Peyer's patch (tissue), 4 donors: ENCODE measurements around the gene TNFRSF8. TPM values are rescaled to one million over a fixed set of nuclear protein-coding genes. Genes with fewer than 3 reads are reported as not detected.
"Not testable (repeated sequence)": the region's sequence is repeated elsewhere in the genome, so short reads cannot be mapped to it uniquely, and the experiment has no call there.

ENCODE experiments used
- DNase-seq, 3 donors: peaks; one replicate each; pipeline ENCODE4 v3.0.0-alpha.2; 2017 to 2019
- H3K27ac ChIP-seq, 4 donors: fragments of 200-600 bp; sonication (generic); one replicate each; pipeline ENCODE4 v1.5.1; 2016 to 2019
- H3K27me3 ChIP-seq, 2 donors: fragments of 200-600 bp; sonication (generic); one replicate each; pipeline ENCODE4 v1.5.1; 2019
- H3K36me3 ChIP-seq, 3 donors: fragments of 200-600 bp; sonication (generic); one replicate each; pipeline ENCODE4 v1.5.1; 2016 to 2019
- H3K4me1 ChIP-seq, 4 donors: fragments of 200-600 bp; sonication (generic); one replicate each; pipeline ENCODE4 v1.5.1; 2016 to 2019
- H3K4me3 ChIP-seq, 4 donors: fragments of 200-600 bp; sonication (generic); 1 replicate in 3 of 4; 2 replicates in 1 of 4; pipeline ENCODE4 v1.5.1; 2016 to 2019; ENCODE audit warnings: mild to moderate bottlenecking in 1 of 4
- H3K9me3 ChIP-seq, 4 donors: fragments of 200-600 bp; sonication (generic); one replicate each; pipeline ENCODE4 v1.5.1; 2016 to 2019; ENCODE audit warnings: mild to moderate bottlenecking in 1 of 4
- POLR2A ChIP-seq, 2 donors: fragments of 450-650 bp; IDR thresholded peaks; one replicate each; pipeline ENCODE4 v1.5.1; 2017; ENCODE audit warnings: antibody characterized with exemption in 2 of 2, mild to moderate bottlenecking in 2 of 2, moderate library complexity in 2 of 2
- total RNA-seq, 4 donors: library from RNA; depleted of rRNA; stranded (reverse); fragments of >200 nt; gene quantifications; one replicate each; pipeline ENCODE4 v1.1.0, GENCODE V29; 2016
- TF ChIP-seq, protein P1 (sequence below), 6 experiments: fragments of 450-650 bp in 4 of 6; fragments of 200-600 bp in 2 of 6; sonication (generic) in 1 of 6; IDR thresholded peaks; one replicate each; pipeline ENCODE4 v1.5.1; 2017 to 2019; ENCODE audit warnings: antibody characterized with exemption in 6 of 6, mild to moderate bottlenecking in 3 of 6, moderate library complexity in 1 of 6

TNFRSF8 gene
- total RNA-seq, 4 donors from 2014 or later, result not detected

DNA sequence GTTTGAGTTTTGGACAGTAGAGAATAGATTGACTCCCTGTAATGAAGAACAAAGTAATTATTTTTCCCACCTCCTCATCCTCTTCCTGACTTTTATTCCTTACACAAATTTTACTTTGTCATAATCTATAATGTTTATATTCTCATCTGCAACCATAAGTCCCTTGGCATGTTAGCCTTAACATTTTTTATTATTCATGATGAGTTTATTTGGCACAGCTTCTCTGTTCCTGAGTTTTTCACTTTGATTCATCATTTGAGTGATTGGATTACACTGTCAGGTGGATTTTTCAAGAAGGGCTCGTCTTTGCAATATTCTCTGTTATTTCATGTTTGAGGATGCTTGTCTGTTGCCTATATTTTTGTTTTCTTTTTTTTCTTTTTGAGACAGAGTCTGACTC, 35.7 kb downstream of the TNFRSF8 start:
- H3K4me1 ChIP-seq, result no peaks in the 10 kb centered on the region
- H3K27ac ChIP-seq, result no peak overlapping the region
- no peak overlapping the region for H3K4me3 ChIP-seq
- H3K27me3 ChIP-seq, result no peaks in the 10 kb centered on the region
- H3K9me3 ChIP-seq, result peaks cover 0 to 4% (median 0%) of the 10 kb centered on the region in 4 donors
- DNase-seq, result no peak
- H3K36me3 ChIP-seq, result no peaks in the 10 kb centered on the region
- TF ChIP-seq, protein P1, sequence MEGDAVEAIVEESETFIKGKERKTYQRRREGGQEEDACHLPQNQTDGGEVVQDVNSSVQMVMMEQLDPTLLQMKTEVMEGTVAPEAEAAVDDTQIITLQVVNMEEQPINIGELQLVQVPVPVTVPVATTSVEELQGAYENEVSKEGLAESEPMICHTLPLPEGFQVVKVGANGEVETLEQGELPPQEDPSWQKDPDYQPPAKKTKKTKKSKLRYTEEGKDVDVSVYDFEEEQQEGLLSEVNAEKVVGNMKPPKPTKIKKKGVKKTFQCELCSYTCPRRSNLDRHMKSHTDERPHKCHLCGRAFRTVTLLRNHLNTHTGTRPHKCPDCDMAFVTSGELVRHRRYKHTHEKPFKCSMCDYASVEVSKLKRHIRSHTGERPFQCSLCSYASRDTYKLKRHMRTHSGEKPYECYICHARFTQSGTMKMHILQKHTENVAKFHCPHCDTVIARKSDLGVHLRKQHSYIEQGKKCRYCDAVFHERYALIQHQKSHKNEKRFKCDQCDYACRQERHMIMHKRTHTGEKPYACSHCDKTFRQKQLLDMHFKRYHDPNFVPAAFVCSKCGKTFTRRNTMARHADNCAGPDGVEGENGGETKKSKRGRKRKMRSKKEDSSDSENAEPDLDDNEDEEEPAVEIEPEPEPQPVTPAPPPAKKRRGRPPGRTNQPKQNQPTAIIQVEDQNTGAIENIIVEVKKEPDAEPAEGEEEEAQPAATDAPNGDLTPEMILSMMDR (IDR thresholded peaks at IDR 0.05), result no peak
- no peak for TF ChIP-seq POLR2A (IDR thresholded peaks at IDR 0.05)

DNA sequence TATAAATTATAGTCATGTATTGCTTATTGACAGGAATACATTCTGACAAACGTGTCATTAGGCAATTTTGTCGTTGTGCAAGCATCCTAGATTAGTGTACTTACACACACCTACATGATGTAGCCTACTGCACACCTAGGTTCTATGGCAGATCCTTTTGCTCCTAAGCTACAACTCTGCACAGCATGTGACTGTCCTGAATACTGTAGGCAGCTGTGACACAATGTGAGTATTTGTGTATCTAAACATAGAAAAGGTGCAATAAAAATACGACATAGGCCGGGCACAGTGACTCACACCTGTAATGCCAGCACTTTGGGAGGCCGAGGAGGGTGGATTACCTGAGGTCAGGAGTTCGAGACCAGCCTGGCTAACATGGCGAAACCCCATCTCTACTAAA, 36.5 kb downstream of the TNFRSF8 start:
- TF ChIP-seq POLR2A (IDR thresholded peaks at IDR 0.05), result no peak
- TF ChIP-seq, protein P1 (IDR thresholded peaks at IDR 0.05), result no peak
- Histone ChIP-seq H3K27me3 (no peaks in the 10 kb centered on the region), H3K4me1 (no peaks in the 10 kb centered on the region), H3K4me3 (no peak overlapping the region), H3K27ac (no peak overlapping the region), H3K9me3 (peaks cover 0 to 4% (median 0%) of the 10 kb centered on the region in 4 donors), H3K36me3 (no peaks in the 10 kb centered on the region)
- no peak for DNase-seq

DNA sequence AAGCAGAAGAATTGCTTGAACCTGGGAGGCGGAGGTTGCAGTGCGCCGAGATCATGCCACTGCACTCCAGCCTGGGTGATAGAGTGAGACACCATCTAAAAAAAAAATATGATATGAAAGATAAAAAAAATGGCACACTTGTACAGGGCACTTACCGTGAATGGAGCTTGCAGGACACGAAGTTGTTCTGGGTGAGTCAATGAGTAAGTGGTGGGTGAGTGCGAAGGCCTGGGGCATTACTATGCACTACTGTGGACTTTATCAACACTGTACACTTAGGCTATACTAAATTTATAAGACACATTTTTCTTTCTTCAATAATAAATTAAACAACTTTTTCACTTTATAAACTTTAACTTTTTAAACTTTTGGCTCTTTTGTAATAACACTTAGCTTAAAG, 37.0 kb downstream of the TNFRSF8 start:
- Histone ChIP-seq H3K27ac (no peak overlapping the region), H3K36me3 (no peaks in the 10 kb centered on the region), H3K27me3 (no peaks in the 10 kb centered on the region), H3K4me1 (no peaks in the 10 kb centered on the region), H3K4me3 (no peak overlapping the region), H3K9me3 (peaks cover 0 to 4% (median 0%) of the 10 kb centered on the region in 4 donors)
- TF ChIP-seq, protein P1 (IDR thresholded peaks at IDR 0.05), result no peak
- no peak for TF ChIP-seq POLR2A (IDR thresholded peaks at IDR 0.05)
- no peak for DNase-seq

DNA sequence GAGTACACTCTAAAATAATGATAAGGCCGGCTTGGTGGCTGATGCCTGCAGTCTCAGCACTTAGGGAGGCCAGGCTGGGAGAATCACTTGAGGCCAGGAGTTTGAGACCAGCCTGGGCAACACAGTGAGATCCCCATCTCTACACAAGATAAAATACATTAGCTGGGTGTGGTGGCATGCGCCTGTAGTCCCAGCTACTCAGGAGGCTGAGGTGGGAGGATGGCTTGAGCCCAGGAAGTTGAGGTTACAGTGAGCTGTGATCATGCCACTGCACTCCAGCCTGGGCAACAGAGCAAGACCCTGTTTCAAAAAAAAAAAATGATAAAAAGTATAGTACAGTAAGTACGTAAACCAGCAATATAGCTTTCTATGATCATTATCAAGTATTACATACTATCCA, 38.0 kb downstream of the TNFRSF8 start:
- not testable (repeated sequence) for H3K4me3 ChIP-seq, H3K4me1 ChIP-seq, H3K36me3 ChIP-seq, H3K27me3 ChIP-seq, H3K9me3 ChIP-seq, H3K27ac ChIP-seq, DNase-seq

GRCh38 chr1:12102066-12102465, 39.0 kb downstream of the TNFRSF8 start:
- no peak overlapping the region for H3K27ac ChIP-seq
- H3K27me3 ChIP-seq, result no peaks in the 10 kb centered on the region
- H3K4me3 ChIP-seq, result no peak overlapping the region
- no peak for TF ChIP-seq POLR2A (IDR thresholded peaks at IDR 0.05)
- TF ChIP-seq, protein P1 (IDR thresholded peaks at IDR 0.05), result no peak
- H3K9me3 ChIP-seq, result peaks cover 0 to 4% (median 0%) of the 10 kb centered on the region in 4 donors
- no peaks in the 10 kb centered on the region for H3K4me1 ChIP-seq
- H3K36me3 ChIP-seq, result no peaks in the 10 kb centered on the region
- no peak for DNase-seq

DNA sequence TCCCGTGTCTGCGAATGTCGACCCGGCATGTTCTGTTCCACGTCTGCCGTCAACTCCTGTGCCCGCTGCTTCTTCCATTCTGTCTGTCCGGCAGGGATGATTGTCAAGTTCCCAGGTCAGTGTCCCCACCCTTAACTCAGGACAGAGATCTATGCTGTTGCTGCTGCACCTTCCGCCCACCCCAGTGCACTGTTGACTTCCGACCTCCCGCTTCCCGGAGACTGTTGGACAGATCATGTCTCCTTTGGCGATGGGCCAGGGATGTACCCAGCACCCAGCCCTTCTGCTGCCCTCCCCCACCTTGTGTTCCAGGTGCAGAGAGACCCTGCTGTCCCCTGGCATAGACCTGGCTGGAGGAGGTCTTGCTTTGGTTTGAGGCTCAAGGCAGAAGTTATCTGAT, 41.3 kb downstream of the TNFRSF8 start:
- no peak for TF ChIP-seq POLR2A (IDR thresholded peaks at IDR 0.05)
- TF ChIP-seq, protein P1 (IDR thresholded peaks at IDR 0.05), result no peak
- H3K4me3 ChIP-seq, result no peak overlapping the region
- no peak for DNase-seq
- H3K9me3 ChIP-seq, result no peaks in the 10 kb centered on the region
- H3K27ac ChIP-seq, result no peak overlapping the region
- no peaks in the 10 kb centered on the region for H3K4me1 ChIP-seq
- H3K27me3 ChIP-seq, result no peaks in the 10 kb centered on the region
- H3K36me3 ChIP-seq, result no peaks in the 10 kb centered on the region
